Activated CD8-positive, alpha-beta memory T cell treated with anti-CD3 and anti-CD28 coated beads, Interleukin-2, amount 50 U/mL, for 4 hours (primary cell): ENCODE measurements around the gene HNRNPF.

Experiments used
- DNase-seq: peaks from one replicate; pipeline ENCODE4 v3.0.0-alpha.2; 2020

HNRNPF gene

DNA sequence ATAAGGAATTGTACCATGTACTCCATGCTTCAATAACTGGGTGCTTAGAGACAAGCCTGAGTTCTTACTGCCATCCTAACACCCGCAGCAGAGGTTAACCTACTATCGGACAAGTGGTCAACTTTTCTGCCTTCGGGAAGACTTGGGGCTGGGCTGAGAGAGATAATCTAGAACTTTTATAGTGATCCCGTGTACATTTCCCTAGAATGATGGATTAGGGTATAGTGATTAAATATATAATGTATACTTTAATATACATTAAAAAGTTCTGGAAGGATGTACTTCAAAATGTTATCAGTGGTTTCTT lies 12.2 kb upstream of the HNRNPF start:
- DNase-seq: no peak

GRCh38 chr10:43420369-43421200 lies 11.6 kb upstream of the HNRNPF start:
- DNase-seq: peak; percentile 81

DNA sequence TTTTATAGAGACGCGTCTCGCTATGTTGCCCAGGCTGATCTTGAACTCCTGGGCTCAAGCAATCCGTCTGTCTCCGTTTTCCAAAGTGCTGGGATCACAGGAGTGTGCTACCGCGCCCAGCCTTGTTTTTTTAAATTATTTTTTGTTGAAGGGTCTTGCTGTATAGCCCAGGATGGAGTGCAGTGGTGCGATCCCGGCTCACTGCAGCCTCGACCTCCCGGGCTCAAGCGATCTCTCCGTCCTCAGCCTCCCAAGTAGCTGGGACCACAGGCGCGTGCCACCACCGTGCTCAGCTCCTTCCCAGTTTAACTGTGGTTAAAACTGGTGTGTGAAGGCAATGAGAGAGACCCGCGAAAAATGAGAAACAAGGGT lies 11.0 kb upstream of the HNRNPF start:
- DNase-seq: no peak

- DNase-seq: peak; percentile 32
These were observed 9.2 kb upstream of the HNRNPF start for GRCh38 chr10:43417950-43418768.

- DNase-seq: no peak
These were observed 6.6 kb upstream of the HNRNPF start for GRCh38 chr10:43415544-43415943.

DNA sequence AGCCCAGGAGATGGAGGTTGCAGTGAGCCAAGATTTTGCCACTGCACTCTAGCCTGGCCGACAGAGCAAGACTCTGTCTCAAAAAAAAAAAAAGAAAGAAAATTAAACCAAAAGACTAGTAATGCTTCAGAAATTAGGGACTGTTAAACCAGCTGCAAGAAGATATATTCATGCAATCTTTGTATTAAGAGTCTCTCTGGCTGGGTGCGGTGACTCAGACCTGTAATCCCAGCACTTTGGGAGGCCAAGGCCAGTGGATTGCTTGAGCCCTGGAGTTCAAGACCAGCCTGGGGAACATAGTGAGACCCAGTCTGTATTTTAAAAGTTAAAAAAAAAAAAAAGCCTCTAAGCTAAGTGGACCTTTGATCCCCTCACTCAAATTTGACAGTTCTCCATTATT lies 2.5 kb upstream of the HNRNPF start:
- no peak for DNase-seq

GRCh38 chr10:43410345-43410744 lies 1.4 kb upstream of the HNRNPF start:
- no peak for DNase-seq

GRCh38 chr10:43409385-43410109 lies 561 bp upstream of the HNRNPF start:
- peak; percentile 62 for DNase-seq

DNA sequence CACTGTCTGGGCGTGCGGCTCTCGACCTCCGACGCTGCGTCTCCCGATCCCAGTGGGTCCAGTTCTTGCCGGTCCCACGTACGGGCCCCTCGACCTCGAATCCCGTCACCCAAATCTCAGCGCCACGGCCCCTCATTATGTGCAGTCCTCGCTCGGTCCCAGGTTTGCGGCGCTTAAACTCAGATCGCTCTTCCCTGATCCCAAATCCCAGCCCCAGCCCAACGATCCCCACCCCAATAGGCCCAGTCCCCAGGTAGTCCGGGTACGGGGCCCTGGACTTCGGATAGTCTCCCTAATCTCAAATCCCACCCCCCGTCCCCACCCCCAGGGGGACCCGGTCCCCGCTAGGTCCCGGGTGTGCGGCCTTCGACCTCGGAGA lies 666 bp downstream of the HNRNPF start:
- no peak for DNase-seq

DNA sequence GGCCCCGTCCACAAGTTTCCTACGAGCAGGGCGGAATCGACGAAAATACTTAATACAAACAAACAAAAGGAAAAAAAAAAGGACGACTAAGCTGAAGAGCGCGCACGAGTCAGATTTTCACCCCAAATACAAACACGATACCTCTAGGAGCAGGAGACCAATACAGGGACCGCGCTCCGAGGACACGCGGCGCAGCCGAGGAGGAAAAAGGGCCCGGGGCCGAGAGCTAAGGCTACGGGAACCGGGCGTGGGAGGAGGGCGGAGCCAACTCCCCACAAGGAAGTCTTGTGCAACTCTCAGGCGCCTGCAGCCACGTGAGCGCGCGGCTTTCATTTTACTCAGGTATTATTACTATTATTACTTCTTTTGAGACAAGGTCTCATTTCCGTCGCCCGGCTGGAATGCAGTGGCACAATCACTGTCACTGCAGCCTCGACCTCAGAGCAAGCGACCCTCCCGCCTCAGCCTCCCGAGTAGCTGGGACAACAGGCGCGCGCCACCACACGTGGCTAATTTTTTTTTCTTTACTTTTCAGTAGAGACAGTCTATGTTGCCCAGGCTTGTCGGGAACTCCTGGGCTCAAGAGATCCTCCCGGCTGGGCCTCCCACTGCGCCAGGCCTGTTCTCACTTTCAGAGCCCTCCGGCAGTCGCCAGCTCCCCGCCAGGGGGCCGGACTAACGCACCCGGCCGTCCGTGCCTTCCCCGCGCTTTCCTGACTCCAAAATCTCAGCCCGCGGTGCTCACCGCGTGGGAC lies 1.2 kb downstream of the HNRNPF start:
- peak; percentile 89 for DNase-seq

GRCh38 chr10:43407148-43407575 lies 1.8 kb downstream of the HNRNPF start:
- peak; percentile 53 for DNase-seq

DNA sequence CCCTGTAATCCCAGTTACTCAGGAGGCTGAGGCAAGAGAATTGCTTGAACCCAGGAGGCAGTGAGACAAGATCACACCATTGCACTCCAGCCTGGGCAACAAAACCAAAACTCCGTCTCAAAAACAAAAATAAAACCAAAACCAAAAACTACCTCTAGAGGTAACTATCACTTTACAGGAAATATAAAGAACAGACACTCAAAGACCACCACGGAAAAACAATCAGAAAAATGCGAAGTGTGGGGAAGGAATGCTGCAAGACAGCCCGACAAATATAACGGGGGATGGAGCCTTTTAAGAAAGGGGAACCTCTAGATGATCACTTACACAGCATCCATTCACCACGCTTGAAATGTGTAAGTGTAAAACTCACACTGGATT lies 4.3 kb downstream of the HNRNPF start:
- DNase-seq: no peak

DNA sequence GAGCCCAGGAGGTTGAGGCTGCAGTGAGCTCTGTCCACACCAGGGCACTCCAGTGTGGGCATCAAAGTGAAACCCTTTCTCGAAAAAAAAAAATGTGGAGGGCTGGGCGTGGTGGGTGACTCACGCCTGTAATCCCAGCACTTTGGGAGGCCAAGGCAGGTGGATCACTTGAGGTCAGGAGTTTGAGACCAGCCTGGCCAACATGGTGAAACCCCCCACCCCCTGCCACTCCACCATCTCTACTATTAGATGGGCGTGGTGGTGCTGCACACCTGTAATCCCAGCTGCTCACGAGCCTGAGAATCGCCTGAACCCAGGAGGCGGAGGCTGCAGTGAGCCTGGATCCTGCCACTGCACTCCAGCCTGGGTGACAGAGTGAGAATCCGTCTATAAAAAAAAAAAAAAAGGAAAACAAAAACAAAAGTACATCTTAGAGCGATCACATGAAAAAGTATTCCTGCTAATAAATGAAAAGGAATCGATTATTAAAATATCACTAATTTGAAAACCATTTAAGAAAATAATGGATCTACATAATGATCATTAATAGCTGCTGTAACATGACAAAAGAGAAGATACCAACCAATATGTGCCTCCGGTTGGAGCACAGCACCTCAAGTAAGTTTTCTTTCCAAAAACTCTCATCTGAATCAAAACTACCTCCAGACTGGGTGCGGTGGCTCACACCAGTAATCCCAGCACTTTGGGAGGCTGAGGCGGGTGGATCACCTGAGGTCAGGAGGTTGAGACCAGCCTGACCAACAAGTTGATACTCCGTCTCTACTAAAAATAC lies 4.9 kb downstream of the HNRNPF start:
- no peak for DNase-seq

GRCh38 chr10:43402880-43403452 lies 6.0 kb downstream of the HNRNPF start:
- DNase-seq: no peak

DNA sequence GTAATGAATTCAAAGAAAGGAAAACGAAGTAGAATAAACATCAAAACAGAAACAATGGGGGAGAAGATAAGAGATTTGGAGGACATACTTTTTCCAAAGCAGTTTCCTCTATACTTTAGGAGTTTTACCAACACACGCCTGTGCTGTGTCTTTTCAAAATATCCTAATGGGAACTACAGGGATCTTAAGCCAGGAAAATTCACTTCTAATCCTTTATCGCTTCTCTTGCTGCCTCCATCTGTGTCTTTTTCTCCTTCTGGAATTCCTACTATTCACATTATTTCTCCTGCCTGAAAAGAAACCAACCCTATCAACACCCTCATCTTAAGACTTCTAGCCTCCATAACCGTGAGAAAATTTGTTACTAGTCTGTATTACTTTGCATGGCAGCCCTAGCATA lies 6.8 kb downstream of the HNRNPF start:
- no peak for DNase-seq

GRCh38 chr10:43401627-43402026 lies 7.4 kb downstream of the HNRNPF start:
- DNase-seq: no peak

- no peak for DNase-seq
These were observed 9.4 kb downstream of the HNRNPF start for GRCh38 chr10:43399320-43400310.

- DNase-seq: no peak
These were observed 10.1 kb downstream of the HNRNPF start for GRCh38 chr10:43398939-43399319.

GRCh38 chr10:43396928-43397624 lies 11.9 kb downstream of the HNRNPF start:
- DNase-seq: peak; percentile 61
